ENCODE data around the gene NYAP2.

DNA sequence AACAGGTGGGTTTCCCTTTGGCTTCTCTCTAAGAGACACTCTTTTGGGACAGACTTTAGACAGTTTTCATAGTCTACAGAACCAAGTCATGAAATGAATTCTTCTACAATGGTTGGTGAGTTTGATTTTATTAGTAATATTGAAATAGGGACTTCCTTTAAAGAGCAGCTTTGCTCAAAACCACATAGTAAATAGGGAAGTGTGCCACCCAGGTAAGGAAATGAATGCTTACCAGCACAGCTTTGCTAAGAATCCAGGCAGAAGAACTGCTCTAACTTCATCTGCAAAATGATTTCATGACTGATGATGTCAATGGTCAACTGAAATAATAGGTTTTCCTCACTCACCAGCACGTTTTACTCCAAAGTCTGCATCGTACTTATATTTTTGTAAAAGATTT is 89.2 kb downstream of the NYAP2 start:
- TF ChIP-seq, protein P1, sequence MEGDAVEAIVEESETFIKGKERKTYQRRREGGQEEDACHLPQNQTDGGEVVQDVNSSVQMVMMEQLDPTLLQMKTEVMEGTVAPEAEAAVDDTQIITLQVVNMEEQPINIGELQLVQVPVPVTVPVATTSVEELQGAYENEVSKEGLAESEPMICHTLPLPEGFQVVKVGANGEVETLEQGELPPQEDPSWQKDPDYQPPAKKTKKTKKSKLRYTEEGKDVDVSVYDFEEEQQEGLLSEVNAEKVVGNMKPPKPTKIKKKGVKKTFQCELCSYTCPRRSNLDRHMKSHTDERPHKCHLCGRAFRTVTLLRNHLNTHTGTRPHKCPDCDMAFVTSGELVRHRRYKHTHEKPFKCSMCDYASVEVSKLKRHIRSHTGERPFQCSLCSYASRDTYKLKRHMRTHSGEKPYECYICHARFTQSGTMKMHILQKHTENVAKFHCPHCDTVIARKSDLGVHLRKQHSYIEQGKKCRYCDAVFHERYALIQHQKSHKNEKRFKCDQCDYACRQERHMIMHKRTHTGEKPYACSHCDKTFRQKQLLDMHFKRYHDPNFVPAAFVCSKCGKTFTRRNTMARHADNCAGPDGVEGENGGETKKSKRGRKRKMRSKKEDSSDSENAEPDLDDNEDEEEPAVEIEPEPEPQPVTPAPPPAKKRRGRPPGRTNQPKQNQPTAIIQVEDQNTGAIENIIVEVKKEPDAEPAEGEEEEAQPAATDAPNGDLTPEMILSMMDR (conservative IDR thresholded peaks at IDR 0.05 in 1 of 2, IDR thresholded peaks at IDR 0.05 in 1 of 2; ENCODE audit: low read depth in 1 of 2, low read length in 2 of 2) = no peak
- no peak for TF ChIP-seq EZH2 (IDR thresholded peaks at IDR 0.05; ENCODE audit: low read length, missing control alignments)
